ENCODE data around the gene MIER2. TPM values are rescaled to one million over a fixed set of nuclear protein-coding genes. Genes with fewer than 3 reads are reported as not detected.

Gene MIER2
- total RNA-seq, 1 experiment from 2014 or later: 18.6 TPM

- DNase-seq (ENCODE audit: low read depth): no peak
These were observed 10.1 kb downstream of the MIER2 start for GRCh38 chr19:334296-335071.

GRCh38 chr19:330503-330902 is 14.1 kb downstream of the MIER2 start:
- no peak for DNase-seq (ENCODE audit: low read depth)

GRCh38 chr19:329876-330275 is 14.7 kb downstream of the MIER2 start:
- no peak for DNase-seq (ENCODE audit: low read depth)

- no peak for DNase-seq (ENCODE audit: low read depth)
These were observed 16.5 kb downstream of the MIER2 start for GRCh38 chr19:328025-328505.

DNA sequence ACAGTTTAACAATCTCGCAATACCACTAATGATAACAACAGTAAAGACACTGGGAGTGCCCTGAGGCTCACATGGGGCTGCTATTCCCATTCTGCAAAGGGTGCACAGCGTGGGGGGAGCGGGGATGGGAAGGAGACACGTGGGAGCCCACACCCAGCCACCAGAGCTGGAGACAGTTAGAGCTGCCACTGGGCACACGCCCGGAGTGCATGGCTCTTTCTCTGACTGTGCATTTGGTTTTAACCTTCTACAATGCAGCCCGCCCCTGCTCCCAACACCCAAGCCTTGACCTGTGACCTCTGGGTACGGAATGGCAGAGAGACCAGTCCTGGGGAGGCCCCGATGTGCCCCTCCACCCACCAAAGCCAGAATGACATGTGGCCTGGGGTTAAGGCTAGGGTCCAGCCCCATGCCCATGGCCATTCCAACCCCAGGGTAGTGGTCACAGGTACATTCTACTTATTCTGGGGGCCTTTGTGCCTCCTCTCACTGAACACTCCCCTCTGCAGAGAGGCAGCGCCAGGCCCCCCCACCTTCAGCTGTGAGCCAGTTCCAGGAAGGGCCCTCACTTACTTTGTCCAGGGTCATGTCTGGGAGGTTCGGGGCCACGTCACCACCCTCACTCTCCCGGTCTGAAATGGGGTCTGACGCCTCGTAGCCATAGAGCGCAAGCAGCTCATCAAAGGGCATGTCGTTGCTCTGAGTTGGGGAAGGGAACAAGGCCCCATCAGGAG is 17.1 kb downstream of the MIER2 start:
- DNase-seq (ENCODE audit: low read depth): no peak

GRCh38 chr19:326871-327270 is 17.7 kb downstream of the MIER2 start:
- DNase-seq (ENCODE audit: low read depth): no peak

- no peak for DNase-seq (ENCODE audit: low read depth)
These were observed 18.5 kb downstream of the MIER2 start for GRCh38 chr19:325937-326565.

- no peak for DNase-seq (ENCODE audit: low read depth)
These were observed 19.2 kb downstream of the MIER2 start for GRCh38 chr19:325173-325936.

DNA sequence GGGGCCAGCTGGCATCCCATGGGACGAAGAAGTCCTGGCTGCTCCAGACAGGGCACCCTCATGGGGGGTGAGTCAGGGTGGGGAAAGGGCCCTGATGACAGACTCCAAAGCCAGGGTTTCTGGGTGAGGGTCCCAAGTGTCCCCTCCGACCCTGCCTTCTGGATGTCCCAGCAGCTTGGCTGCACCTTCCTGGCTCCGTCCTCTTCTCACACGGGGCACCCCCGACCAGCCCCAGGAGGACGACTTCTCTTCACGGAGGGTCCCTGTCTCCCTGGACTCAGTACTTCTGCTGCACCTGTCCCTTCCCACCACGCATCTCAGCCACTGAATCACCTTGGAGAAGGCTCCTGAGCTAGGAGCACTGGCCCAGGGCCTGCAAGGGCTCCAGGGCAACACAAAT is 19.9 kb downstream of the MIER2 start:
- DNase-seq (ENCODE audit: low read depth): no peak

DNA sequence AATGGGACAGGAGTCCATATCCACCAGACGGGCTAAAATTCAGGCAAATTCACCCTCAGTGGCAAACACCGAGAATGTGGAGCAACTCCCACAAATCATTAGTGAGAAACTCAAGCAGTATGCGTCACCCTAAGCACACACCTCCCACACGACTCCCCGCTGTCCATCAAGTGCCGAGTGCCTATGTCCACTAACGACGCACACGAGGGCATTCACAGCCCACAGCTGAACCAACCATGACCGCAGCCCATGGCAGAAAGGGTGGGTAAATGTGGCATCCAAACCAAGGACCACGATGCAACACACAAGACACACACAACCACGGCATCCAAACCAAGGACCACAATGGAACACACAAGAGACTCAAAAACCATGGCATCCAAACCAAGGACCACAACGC is 22.0 kb downstream of the MIER2 start:
- DNase-seq (ENCODE audit: low read depth): no peak

DNA sequence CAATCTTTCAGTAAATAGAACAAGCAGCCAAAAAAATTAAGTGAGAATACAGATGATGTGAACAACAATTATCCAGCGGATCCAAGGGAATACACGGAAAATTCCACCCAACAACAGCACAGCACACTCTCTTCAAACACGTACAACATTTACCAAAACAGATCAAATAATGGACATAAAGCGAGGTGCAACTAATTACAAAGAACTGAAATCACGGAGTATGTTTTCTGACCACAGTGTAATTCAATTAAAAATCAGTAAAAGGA is 26.2 kb downstream of the MIER2 start:
- DNase-seq (ENCODE audit: low read depth): no peak

DNA sequence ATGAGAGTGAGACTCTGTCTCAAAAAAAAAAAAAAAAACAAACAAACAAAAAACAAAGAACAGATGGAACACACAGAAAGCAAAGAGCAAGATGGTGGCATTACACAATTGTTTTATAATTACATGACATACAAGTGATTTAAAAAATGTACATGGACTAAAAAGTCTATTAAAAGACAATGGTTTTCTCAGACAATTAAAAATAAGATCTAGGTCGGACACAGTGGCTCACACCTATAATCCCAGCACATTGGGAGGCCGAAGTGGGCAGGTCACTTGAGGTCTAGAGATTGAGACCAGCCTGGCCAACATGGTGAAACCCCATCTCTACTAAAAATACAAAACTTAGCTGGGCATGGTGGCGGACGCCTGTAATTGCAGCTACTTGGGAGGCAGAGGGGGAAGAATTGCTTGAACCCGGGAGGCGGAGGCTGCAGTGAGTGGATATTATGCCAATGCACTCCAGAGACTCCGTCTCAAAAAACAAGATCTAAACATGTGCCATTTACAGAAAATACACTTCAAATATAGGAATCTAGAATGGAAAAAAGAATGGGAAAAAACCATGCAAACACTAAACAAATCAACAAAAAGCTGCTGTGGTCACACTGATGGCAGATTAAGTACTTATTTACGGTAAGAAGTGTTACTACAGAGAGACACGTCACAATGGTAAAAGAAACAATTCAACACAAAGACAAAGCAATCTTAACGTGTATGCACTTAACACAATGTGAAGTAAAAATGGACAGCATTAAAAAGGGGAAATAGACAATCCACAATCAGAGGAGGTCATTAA is 26.7 kb downstream of the MIER2 start:
- DNase-seq (ENCODE audit: low read depth): no peak

- DNase-seq (ENCODE audit: low read depth): no peak
These were observed 28.8 kb downstream of the MIER2 start for GRCh38 chr19:315811-316210.

- DNase-seq (ENCODE audit: low read depth): no peak
These were observed 30.4 kb downstream of the MIER2 start for GRCh38 chr19:313988-314815.

GRCh38 chr19:313169-313987 is 31.2 kb downstream of the MIER2 start:
- DNase-seq (ENCODE audit: low read depth): no peak

DNA sequence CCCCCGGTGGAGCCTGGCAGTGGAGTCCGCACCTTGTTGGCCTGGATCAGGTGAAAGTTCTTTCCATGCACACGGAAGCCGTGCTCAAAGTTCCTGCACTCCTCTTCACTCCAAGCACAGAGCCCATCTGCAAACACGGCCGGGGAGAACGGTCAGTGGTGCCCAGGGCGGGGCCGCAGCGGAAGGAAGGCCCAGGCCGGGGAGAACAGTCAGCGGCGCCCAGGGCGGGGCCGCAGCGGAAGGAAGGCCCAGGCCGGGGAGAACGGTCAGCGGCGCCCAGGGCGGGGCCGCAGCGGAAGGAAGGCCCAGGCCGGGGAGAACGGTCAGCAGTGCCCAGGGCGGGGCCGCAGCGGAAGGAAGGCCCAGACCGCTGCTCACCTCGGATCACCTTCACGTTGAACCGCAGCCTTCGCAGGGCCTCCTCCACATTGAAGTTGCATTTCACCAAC is 32.8 kb downstream of the MIER2 start:
- DNase-seq (ENCODE audit: low read depth): no peak

DNA sequence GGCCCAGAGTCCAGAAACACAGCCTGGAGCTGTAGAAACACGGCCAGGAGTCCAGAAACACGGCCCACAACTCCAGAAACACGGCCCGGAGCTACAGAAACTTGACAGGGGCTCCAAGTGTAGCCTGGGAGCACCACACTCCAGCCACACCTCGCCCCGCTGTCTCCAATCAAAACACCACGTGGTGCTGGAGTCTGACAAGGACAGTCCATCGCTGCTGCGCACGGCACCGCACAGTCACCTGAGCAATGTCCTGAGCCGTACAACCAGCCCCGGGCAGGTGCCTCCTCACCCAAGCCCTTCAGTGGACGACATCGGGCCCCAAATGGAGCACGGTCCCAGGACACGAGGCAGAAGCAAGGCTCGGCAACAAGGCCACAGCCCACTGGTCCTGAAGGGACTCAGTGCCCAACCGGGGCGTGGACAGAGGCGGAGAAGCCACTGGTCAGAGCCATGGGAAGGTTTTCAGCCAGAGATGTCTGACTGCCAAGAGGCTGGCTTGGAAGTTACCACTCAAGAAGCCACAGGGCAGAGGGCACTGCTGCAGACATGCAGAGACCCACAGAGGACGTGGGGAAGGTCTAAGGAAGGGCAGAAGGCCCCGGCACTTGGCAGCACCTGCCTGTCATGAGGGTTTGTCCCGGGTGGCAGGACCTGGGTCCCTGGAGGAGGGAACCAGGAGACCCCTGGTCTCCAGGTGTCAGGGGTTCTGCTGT is 33.7 kb downstream of the MIER2 start:
- no peak for DNase-seq (ENCODE audit: low read depth)

- DNase-seq (ENCODE audit: low read depth): no peak
These were observed 34.4 kb downstream of the MIER2 start for GRCh38 chr19:310141-310651.
